Measurements from ENCODE around the gene RASSF4. TPM values are rescaled to one million over a fixed set of nuclear protein-coding genes. Genes with fewer than 3 reads are reported as not detected.

RASSF4 gene
- total RNA-seq, 3 donors from 2014 or later: 20.0 to 50.6 (median 32.3) TPM

DNA sequence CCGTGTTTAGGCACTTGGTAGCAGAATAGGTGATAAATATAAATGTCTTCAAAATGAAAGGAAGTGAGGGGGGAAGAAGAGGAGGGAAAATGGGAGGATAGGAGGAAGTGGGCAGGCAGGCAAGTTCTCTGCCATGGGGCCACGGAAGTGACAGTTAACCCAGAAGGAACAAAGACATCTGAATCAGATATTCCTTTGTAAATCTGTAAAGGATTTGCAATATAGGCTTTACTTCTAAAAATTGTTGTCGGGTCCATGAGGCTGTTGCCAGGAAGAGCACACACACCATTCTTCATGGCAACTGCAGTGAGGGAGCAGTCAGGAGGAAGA is 23.7 kb upstream of the RASSF4 start:
- intact Hi-C loops (cut with DNase I, micrococcal nuclease): no loop called here
- Histone ChIP-seq H3K4me1 (ENCODE audit: low read depth) (peaks cover 3% of the 10 kb centered on the region), H3K36me3 (ENCODE audit: low read depth) (no peaks in the 10 kb centered on the region), H3K4me3 (no peak overlapping the region), H3K9me3 (no peaks in the 10 kb centered on the region)
- DNase-seq (no peak), ATAC-seq (no peak)
- TF ChIP-seq, protein P1, sequence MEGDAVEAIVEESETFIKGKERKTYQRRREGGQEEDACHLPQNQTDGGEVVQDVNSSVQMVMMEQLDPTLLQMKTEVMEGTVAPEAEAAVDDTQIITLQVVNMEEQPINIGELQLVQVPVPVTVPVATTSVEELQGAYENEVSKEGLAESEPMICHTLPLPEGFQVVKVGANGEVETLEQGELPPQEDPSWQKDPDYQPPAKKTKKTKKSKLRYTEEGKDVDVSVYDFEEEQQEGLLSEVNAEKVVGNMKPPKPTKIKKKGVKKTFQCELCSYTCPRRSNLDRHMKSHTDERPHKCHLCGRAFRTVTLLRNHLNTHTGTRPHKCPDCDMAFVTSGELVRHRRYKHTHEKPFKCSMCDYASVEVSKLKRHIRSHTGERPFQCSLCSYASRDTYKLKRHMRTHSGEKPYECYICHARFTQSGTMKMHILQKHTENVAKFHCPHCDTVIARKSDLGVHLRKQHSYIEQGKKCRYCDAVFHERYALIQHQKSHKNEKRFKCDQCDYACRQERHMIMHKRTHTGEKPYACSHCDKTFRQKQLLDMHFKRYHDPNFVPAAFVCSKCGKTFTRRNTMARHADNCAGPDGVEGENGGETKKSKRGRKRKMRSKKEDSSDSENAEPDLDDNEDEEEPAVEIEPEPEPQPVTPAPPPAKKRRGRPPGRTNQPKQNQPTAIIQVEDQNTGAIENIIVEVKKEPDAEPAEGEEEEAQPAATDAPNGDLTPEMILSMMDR (IDR thresholded peaks at IDR 0.05): no peak

DNA sequence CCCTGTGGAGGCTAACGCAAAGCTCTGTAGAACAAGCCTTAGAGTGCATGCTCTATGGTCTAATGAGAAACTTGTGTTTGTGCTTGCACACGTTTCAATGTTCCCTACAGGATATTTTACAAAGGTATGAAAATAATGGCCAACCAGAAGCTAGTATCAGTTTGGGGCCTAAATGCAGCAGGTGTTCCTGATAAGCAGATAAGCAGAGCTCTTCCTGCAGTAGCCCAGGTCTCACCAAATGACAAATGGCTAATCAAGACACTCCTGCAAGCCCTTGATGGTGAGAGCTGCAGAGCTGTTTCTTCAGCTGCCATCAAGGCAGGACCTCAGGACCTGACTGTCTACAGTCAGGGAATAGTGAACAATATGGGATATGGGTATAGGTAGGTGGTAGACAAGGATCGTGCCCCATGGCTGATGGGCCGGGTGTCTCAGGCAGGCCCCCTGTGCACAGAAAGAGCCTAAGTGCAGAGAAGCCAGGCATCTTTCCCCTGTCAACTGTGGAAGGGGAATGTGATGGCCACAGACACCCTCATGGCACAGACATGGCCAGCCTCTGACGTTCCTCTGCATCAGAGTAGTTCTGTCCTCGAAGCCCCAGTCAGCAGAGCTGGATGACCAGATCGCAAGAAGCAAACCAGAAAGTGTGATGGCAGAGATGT is 23.2 kb upstream of the RASSF4 start:
- H3K4me3 ChIP-seq: no peak overlapping the region
- TF ChIP-seq, protein P1 (IDR thresholded peaks at IDR 0.05): no peak
- intact Hi-C loops (cut with DNase I, micrococcal nuclease): no loop called here
- H3K4me1 ChIP-seq (ENCODE audit: low read depth): peaks cover 3% of the 10 kb centered on the region
- no peaks in the 10 kb centered on the region for H3K9me3 ChIP-seq
- no peaks in the 10 kb centered on the region for H3K36me3 ChIP-seq (ENCODE audit: low read depth)
- DNase-seq (no peak), ATAC-seq (no peak)

DNA sequence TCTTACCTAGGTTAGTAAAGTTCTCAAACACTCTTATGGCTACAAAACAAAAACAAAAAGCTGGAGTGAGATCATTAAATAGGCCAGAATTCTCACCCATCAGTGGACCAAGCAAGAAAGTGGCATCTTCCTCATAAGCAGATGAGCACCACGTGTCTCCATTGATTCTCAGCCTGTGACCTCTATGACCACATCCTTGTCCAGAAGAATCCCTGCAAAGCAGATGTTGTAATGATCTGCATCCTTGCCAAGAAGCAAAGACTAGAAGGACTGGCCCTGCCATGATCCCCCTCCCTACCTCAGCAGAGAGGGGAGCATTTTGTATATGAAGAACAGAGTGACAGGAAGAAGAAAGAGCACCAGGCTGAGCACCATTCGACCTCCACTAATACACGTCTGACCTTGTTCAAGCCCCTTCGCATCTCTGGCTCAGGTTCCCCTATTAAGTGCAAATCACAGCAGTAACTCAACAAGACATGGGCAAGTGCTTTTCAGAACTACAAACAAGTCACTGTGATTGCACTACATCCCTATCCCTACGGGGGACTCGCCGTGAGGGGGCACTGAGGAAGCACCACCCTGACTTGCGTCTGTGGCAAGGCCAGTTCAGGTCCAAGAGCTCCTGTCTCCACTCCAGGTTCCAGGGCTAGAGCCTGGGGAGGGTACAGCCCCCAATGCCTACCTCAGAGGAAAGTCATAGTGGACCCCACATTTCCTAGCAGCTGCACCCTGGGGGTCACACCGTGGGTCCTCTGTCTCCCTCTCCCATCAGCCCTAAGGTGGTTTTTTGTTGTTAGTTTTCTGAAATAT is 22.2 kb upstream of the RASSF4 start:
- ATAC-seq (no peak), DNase-seq (no peak)
- no peaks in the 10 kb centered on the region for H3K36me3 ChIP-seq (ENCODE audit: low read depth)
- TF ChIP-seq, protein P1 (IDR thresholded peaks at IDR 0.05): no peak
- H3K9me3 ChIP-seq: no peaks in the 10 kb centered on the region
- H3K4me1 ChIP-seq (ENCODE audit: low read depth): peaks cover 3% of the 10 kb centered on the region
- intact Hi-C loops (cut with DNase I, micrococcal nuclease): no loop called here
- no peak overlapping the region for H3K4me3 ChIP-seq

DNA sequence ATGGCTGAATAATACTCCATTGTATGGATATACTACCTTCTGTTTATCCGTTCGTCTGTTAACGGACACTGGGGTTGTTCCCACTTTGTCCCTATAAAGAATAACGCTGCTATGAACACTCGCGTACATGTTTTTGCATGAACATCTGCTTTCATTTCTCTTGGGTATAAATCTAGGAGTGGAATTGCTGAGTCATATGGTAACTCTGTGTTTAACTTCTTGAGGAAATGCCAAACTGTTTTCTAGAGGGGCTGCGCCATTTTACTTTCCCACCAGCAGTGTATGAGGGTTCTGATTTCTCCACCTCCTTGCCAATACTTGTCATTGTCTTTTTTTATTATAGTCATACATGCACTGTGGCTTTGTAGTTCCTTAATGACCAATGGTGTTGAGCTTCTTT is 20.6 kb upstream of the RASSF4 start:
- H3K36me3 ChIP-seq (ENCODE audit: low read depth): no peaks in the 10 kb centered on the region
- no peak overlapping the region for H3K4me3 ChIP-seq
- peaks cover 3% of the 10 kb centered on the region for H3K4me1 ChIP-seq (ENCODE audit: low read depth)
- intact Hi-C loops (cut with DNase I, micrococcal nuclease): no loop called here
- no peak for ATAC-seq
- no peak for DNase-seq
- H3K9me3 ChIP-seq: no peaks in the 10 kb centered on the region
- TF ChIP-seq, protein P1 (IDR thresholded peaks at IDR 0.05): no peak

DNA sequence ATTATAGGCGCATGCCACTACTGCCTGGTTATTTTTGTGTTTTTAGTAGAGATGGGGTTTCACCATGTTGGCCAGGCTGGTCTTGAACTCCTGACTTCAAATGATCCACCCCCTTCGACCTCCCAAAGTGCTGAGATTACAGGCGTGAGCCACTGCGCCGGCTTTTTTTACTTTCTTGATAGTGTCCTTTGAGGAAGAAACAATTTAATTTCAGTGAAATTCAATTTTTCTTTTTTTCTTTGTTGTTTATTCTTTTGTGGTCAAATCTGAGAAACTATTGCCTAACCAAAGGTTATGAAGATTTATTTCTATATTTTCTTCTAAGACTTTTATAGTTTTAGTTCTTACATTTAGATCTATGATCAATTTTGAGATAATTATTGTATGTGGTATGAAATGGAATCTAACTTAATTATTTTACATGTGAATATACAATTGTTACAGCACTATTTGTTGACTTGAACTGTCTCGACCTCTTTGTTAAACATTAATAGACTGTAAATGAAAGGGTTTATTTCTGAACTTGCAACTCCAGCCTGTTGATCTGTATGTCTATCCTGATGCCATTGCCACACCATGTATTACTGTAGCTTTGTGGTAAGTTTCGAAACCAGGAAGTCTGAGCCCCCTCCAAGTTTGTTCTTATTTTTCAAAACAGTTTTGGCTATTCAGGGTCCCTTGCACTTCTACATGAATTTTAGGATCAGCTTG is 19.8 kb upstream of the RASSF4 start:
- no peak for DNase-seq
- H3K36me3 ChIP-seq (ENCODE audit: low read depth): no peaks in the 10 kb centered on the region
- intact Hi-C loops (cut with DNase I, micrococcal nuclease): no loop called here
- H3K4me3 ChIP-seq: no peak overlapping the region
- H3K4me1 ChIP-seq (ENCODE audit: low read depth): peaks cover 3% of the 10 kb centered on the region
- peak; percentile 44 for ATAC-seq
- peaks cover 9% of the 10 kb centered on the region for H3K9me3 ChIP-seq
- TF ChIP-seq, protein P1 (IDR thresholded peaks at IDR 0.05): no peak

Measured in mucosa of descending colon (tissue), 3 donors.